ENCODE results near the gene SAMD14. TPM values are rescaled to one million over a fixed set of nuclear protein-coding genes. Genes with fewer than 3 reads are reported as not detected.

SAMD14 gene
- total and polyA plus RNA-seq, 3 experiments from 2014 or later: 0.92 to 1.3 TPM; not detected in 1

GRCh38 chr17:50163843-50164696, 34.1 kb upstream of the SAMD14 start:
- Mint-ChIP-seq H3K27me3 (peaks cover 0 to 5% of the 10 kb centered on the region in 2 donors), H3K27ac (peak overlapping the region in 2 of 8 donors; percentile 33), H3K4me1 (peaks cover 21 to 28% (median 27%) of the 10 kb centered on the region in 3 donors), H3K36me3 (no peaks in the 10 kb centered on the region), H3K9me3 (no peaks in the 10 kb centered on the region), H3K4me3 (no peak overlapping the region)
- no peak overlapping the region for H3K4me3 ChIP-seq (ENCODE audit: low read length)
- no peaks in the 10 kb centered on the region for H3K27me3 ChIP-seq (ENCODE audit: insufficient read depth, low read length, poor library complexity, severe bottlenecking)
- H3K36me3 ChIP-seq (ENCODE audit: insufficient read depth, low read length): no peaks in the 10 kb centered on the region
- no peak for DNase-seq
- ChIA-PET CTCF (interaction anchor here (1.0 to 1.3 kb wide), 2 partner anchors 12 to 25 kb away, joined by 3 to 4 read pairs; no protein-coding TSS in a partner anchor), POLR2A (no interaction called here)
- no peak overlapping the region for H3K27ac ChIP-seq (ENCODE audit: low read depth, low read length)
- H3K9me3 ChIP-seq (ENCODE audit: low read length): no peaks in the 10 kb centered on the region
- peaks cover 31% of the 10 kb centered on the region for H3K4me1 ChIP-seq (ENCODE audit: insufficient read depth, low read length)

- peak overlapping the region in 5 of 7 donors; percentile 20 to 44 (median 36) for H3K4me3 Mint-ChIP-seq
- no peak overlapping the region for H3K27ac ChIP-seq (ENCODE audit: low read depth, low read length)
Measured at GRCh38 chr17:50162466-50163254, 32.7 kb upstream of the SAMD14 start.

GRCh38 chr17:50161911-50162288, 31.9 kb upstream of the SAMD14 start:
- Histone ChIP-seq H3K27me3 (ENCODE audit: insufficient read depth, low read length, poor library complexity, severe bottlenecking) (no peaks in the 10 kb centered on the region), H3K4me1 (ENCODE audit: insufficient read depth, low read length) (peaks cover 34% of the 10 kb centered on the region), H3K4me3 (ENCODE audit: low read length) (peak overlapping the region; percentile 78), H3K36me3 (ENCODE audit: insufficient read depth, low read length) (no peaks in the 10 kb centered on the region), H3K9me3 (ENCODE audit: low read length) (no peaks in the 10 kb centered on the region), H3K27ac (ENCODE audit: low read depth, low read length) (no peak overlapping the region)
- ChIA-PET CTCF (interaction anchor here (0.9 to 2.8 kb wide), 18 partner anchors 11 to 113 kb away, joined by 3 to 56 read pairs (median 8); partner anchors contain the start of genes COL1A1, PPP1R9B, SAMD14 and TMEM92), POLR2A (interaction anchor here (1.2 to 2.1 kb wide), 2 partner anchors 12 to 14 kb away, joined by 8 read pairs; partner anchors contain the start of gene PPP1R9B)
- Mint-ChIP-seq H3K4me3 (peak overlapping the region; percentile 1 to 82 (median 54)), H3K9me3 (no peaks in the 10 kb centered on the region), H3K4me1 (peaks cover 24 to 32% (median 29%) of the 10 kb centered on the region in 3 donors), H3K36me3 (no peaks in the 10 kb centered on the region), H3K27ac (peak overlapping the region; percentile 21 to 96 (median 82)), H3K27me3 (peaks cover 0 to 3% of the 10 kb centered on the region in 2 donors)
- no peak for DNase-seq

More at GRCh38 chr17:50162466-50163254, 32.7 kb upstream of the SAMD14 start:
- Mint-ChIP-seq H3K27ac (peak overlapping the region in 5 of 8 donors; percentile 42 to 96 (median 62)), H3K36me3 (no peaks in the 10 kb centered on the region), H3K4me1 (peaks cover 24 to 32% (median 29%) of the 10 kb centered on the region in 3 donors), H3K27me3 (peaks cover 0 to 3% of the 10 kb centered on the region in 2 donors), H3K9me3 (no peaks in the 10 kb centered on the region)
- DNase-seq: peak in 2 of 5 donors; percentile 11 to 57
- H3K4me1 ChIP-seq (ENCODE audit: insufficient read depth, low read length): peaks cover 32% of the 10 kb centered on the region
- ChIA-PET CTCF (interaction anchor here (0.9 to 2.8 kb wide), 17 partner anchors 11 to 112 kb away, joined by 3 to 56 read pairs (median 9); partner anchors contain the start of genes COL1A1, PPP1R9B, SAMD14 and TMEM92), POLR2A (interaction anchor here (1.2 to 2.1 kb wide), 2 partner anchors 13 to 15 kb away, joined by 8 read pairs; partner anchors contain the start of gene PPP1R9B)
- H3K27me3 ChIP-seq (ENCODE audit: insufficient read depth, low read length, poor library complexity, severe bottlenecking): no peaks in the 10 kb centered on the region
- no peak overlapping the region for H3K4me3 ChIP-seq (ENCODE audit: low read length)
- no peaks in the 10 kb centered on the region for H3K36me3 ChIP-seq (ENCODE audit: insufficient read depth, low read length)
- H3K9me3 ChIP-seq (ENCODE audit: low read length): no peaks in the 10 kb centered on the region

GRCh38 chr17:50161023-50161910, 31.3 kb upstream of the SAMD14 start:
- Mint-ChIP-seq H3K4me1 (peaks cover 24 to 32% (median 29%) of the 10 kb centered on the region in 3 donors), H3K27ac (peak overlapping the region; percentile 21 to 96 (median 89)), H3K9me3 (no peaks in the 10 kb centered on the region), H3K36me3 (no peaks in the 10 kb centered on the region), H3K27me3 (peaks cover 0 to 3% of the 10 kb centered on the region in 2 donors), H3K4me3 (peak overlapping the region; percentile 1 to 82 (median 54))
- H3K36me3 ChIP-seq (ENCODE audit: insufficient read depth, low read length): no peaks in the 10 kb centered on the region
- no peaks in the 10 kb centered on the region for H3K9me3 ChIP-seq (ENCODE audit: low read length)
- no peaks in the 10 kb centered on the region for H3K27me3 ChIP-seq (ENCODE audit: insufficient read depth, low read length, poor library complexity, severe bottlenecking)
- H3K27ac ChIP-seq (ENCODE audit: low read depth, low read length): no peak overlapping the region
- H3K4me3 ChIP-seq (ENCODE audit: low read length): peak overlapping the region; percentile 78
- ChIA-PET CTCF (interaction anchor here (0.9 to 2.8 kb wide), 19 partner anchors 8 to 114 kb away, joined by 3 to 56 read pairs (median 7); partner anchors contain the start of genes PPP1R9B, SAMD14 and TMEM92), POLR2A (interaction anchor here (0.7 to 2.1 kb wide), 5 partner anchors 9 to 16 kb away, joined by 4 to 8 read pairs (median 6); partner anchors contain the start of gene PPP1R9B)
- peak; percentile 93 to 96 (median 93) for DNase-seq
- peaks cover 34% of the 10 kb centered on the region for H3K4me1 ChIP-seq (ENCODE audit: insufficient read depth, low read length)

- ChIA-PET CTCF (interaction anchor here (0.8 to 1.9 kb wide), 3 partner anchors 13 to 44 kb away, joined by 3 to 7 read pairs (median 4); partner anchors contain the start of gene COL1A1), POLR2A (no interaction called here)
- Mint-ChIP-seq H3K27me3 (peaks cover 0 to 3% of the 10 kb centered on the region in 2 donors), H3K36me3 (no peaks in the 10 kb centered on the region), H3K4me3 (peak overlapping the region in 1 of 7 donors; percentile 10), H3K27ac (peak overlapping the region in 6 of 8 donors; percentile 5 to 66 (median 48)), H3K4me1 (peaks cover 27 to 39% (median 29%) of the 10 kb centered on the region in 3 donors), H3K9me3 (no peaks in the 10 kb centered on the region)
- Histone ChIP-seq H3K4me3 (ENCODE audit: low read length) (no peak overlapping the region), H3K9me3 (ENCODE audit: low read length) (no peaks in the 10 kb centered on the region), H3K27me3 (ENCODE audit: insufficient read depth, low read length, poor library complexity, severe bottlenecking) (no peaks in the 10 kb centered on the region), H3K36me3 (ENCODE audit: insufficient read depth, low read length) (no peaks in the 10 kb centered on the region), H3K4me1 (ENCODE audit: insufficient read depth, low read length) (peaks cover 50% of the 10 kb centered on the region), H3K27ac (ENCODE audit: low read depth, low read length) (no peak overlapping the region)
- DNase-seq: peak in 2 of 5 donors; percentile 17 to 35
Measured at GRCh38 chr17:50157891-50158290, 27.9 kb upstream of the SAMD14 start.

- Histone ChIP-seq H3K4me3 (ENCODE audit: low read length) (no peak overlapping the region), H3K9me3 (ENCODE audit: low read length) (no peaks in the 10 kb centered on the region), H3K27ac (ENCODE audit: low read depth, low read length) (no peak overlapping the region), H3K36me3 (ENCODE audit: insufficient read depth, low read length) (no peaks in the 10 kb centered on the region), H3K27me3 (ENCODE audit: insufficient read depth, low read length, poor library complexity, severe bottlenecking) (no peaks in the 10 kb centered on the region), H3K4me1 (ENCODE audit: insufficient read depth, low read length) (peaks cover 44% of the 10 kb centered on the region)
- Mint-ChIP-seq H3K36me3 (peaks cover 0 to 3% (median 0%) of the 10 kb centered on the region in 3 donors), H3K27ac (peak overlapping the region in 3 of 8 donors; percentile 24 to 88 (median 33)), H3K27me3 (no peaks in the 10 kb centered on the region), H3K4me1 (peaks cover 23 to 27% (median 25%) of the 10 kb centered on the region in 3 donors), H3K9me3 (no peaks in the 10 kb centered on the region), H3K4me3 (peak overlapping the region in 2 of 7 donors; percentile 36 to 72)
- POLR2A ChIA-PET: no interaction called here
- CTCF ChIA-PET: interaction anchor here (1.1 to 6.1 kb wide), 4 partner anchors 14 to 61 kb away, joined by 4 to 50 read pairs (median 6); no protein-coding TSS in a partner anchor
- no peak for DNase-seq
Measured at GRCh38 chr17:50155115-50155819, 25.3 kb upstream of the SAMD14 start.
